ENCODE measurements around the gene DRGX. TPM values are rescaled to one million over a fixed set of nuclear protein-coding genes. Genes with fewer than 3 reads are reported as not detected.

The DRGX gene
- total RNA-seq, 1 experiment from 2014 or later = not detected

GRCh38 chr10:49320191-49320590, 75.7 kb downstream of the DRGX start:
- no peak for DNase-seq (ENCODE audit: low spot score)
- Histone ChIP-seq H3K4me3 (ENCODE audit: low read depth, low read length, poor library complexity, severe bottlenecking) (no peak overlapping the region), H3K36me3 (ENCODE audit: insufficient read depth, low read length, poor library complexity, severe bottlenecking) (no peaks in the 10 kb centered on the region), H3K27ac (ENCODE audit: low read depth, low read length, poor library complexity, severe bottlenecking) (no peak overlapping the region), H3K27me3 (replicated peaks; ENCODE audit: insufficient read depth, low read depth, low read length, poor library complexity) (peaks cover 29% of the 10 kb centered on the region), H3K4me1 (ENCODE audit: insufficient read depth, low read length, poor library complexity, severe bottlenecking) (no peaks in the 10 kb centered on the region), H3K9me3 (ENCODE audit: low read depth, low read length, poor library complexity, severe bottlenecking) (no peaks in the 10 kb centered on the region)
- BruUV-seq (replicated peaks) = no TSS peak
- ChIA-PET CTCF (no interaction called here), POLR2A (ENCODE audit: low non-redundant PET) (no interaction called here)
- intact Hi-C loops (cut with micrococcal nuclease; ENCODE audit: unreplicated experiment) = no loop called here
- TF ChIP-seq CTCF (conservative IDR thresholded peaks at IDR 0.05; ENCODE audit: low read depth, low read length) = no peak
- no peak for TF ChIP-seq EZH2 (IDR thresholded peaks at IDR 0.05; ENCODE audit: borderline replicate concordance, low read depth, low read length, poor library complexity, severe bottlenecking)

- no peaks in the 10 kb centered on the region for H3K4me1 ChIP-seq (ENCODE audit: insufficient read depth, low read length, poor library complexity, severe bottlenecking)
- ChIA-PET CTCF (no interaction called here), POLR2A (ENCODE audit: low non-redundant PET) (no interaction called here)
- BruUV-seq (replicated peaks) = no TSS peak
- H3K36me3 ChIP-seq (ENCODE audit: insufficient read depth, low read length, poor library complexity, severe bottlenecking) = no peaks in the 10 kb centered on the region
- no peak overlapping the region for H3K27ac ChIP-seq (ENCODE audit: low read depth, low read length, poor library complexity, severe bottlenecking)
- H3K9me3 ChIP-seq (ENCODE audit: low read depth, low read length, poor library complexity, severe bottlenecking) = no peaks in the 10 kb centered on the region
- intact Hi-C loops (cut with micrococcal nuclease; ENCODE audit: unreplicated experiment) = no loop called here
- peaks cover 22% of the 10 kb centered on the region for H3K27me3 ChIP-seq (replicated peaks; ENCODE audit: insufficient read depth, low read depth, low read length, poor library complexity)
- no peak overlapping the region for H3K4me3 ChIP-seq (ENCODE audit: low read depth, low read length, poor library complexity, severe bottlenecking)
- no peak for DNase-seq (ENCODE audit: low spot score)
- TF ChIP-seq EZH2 (IDR thresholded peaks at IDR 0.05; ENCODE audit: borderline replicate concordance, low read depth, low read length, poor library complexity, severe bottlenecking) = no peak
These were observed 76.7 kb downstream of the DRGX start for GRCh38 chr10:49319206-49319605.

- DNase-seq (ENCODE audit: low spot score) = no peak
- ChIA-PET POLR2A (ENCODE audit: low non-redundant PET) (no interaction called here), CTCF (no interaction called here)
- no peaks in the 10 kb centered on the region for H3K4me1 ChIP-seq (ENCODE audit: insufficient read depth, low read length, poor library complexity, severe bottlenecking)
- BruUV-seq (replicated peaks) = no TSS peak
- no peak overlapping the region for H3K27ac ChIP-seq (ENCODE audit: low read depth, low read length, poor library complexity, severe bottlenecking)
- intact Hi-C loops (cut with micrococcal nuclease; ENCODE audit: unreplicated experiment) = no loop called here
- no peaks in the 10 kb centered on the region for H3K9me3 ChIP-seq (ENCODE audit: low read depth, low read length, poor library complexity, severe bottlenecking)
- no peaks in the 10 kb centered on the region for H3K36me3 ChIP-seq (ENCODE audit: insufficient read depth, low read length, poor library complexity, severe bottlenecking)
- peaks cover 18% of the 10 kb centered on the region for H3K27me3 ChIP-seq (replicated peaks; ENCODE audit: insufficient read depth, low read depth, low read length, poor library complexity)
- TF ChIP-seq EZH2 (IDR thresholded peaks at IDR 0.05; ENCODE audit: borderline replicate concordance, low read depth, low read length, poor library complexity, severe bottlenecking) (no peak), CTCF (conservative IDR thresholded peaks at IDR 0.05; ENCODE audit: low read depth, low read length) (no peak)
- H3K4me3 ChIP-seq (ENCODE audit: low read depth, low read length, poor library complexity, severe bottlenecking) = no peak overlapping the region
These were observed 77.1 kb downstream of the DRGX start for GRCh38 chr10:49318755-49319154.

- no peak for DNase-seq (ENCODE audit: low spot score)
- intact Hi-C loops (cut with micrococcal nuclease; ENCODE audit: unreplicated experiment) = no loop called here
- no TSS peak for BruUV-seq (replicated peaks)
- Histone ChIP-seq H3K4me3 (ENCODE audit: low read depth, low read length, poor library complexity, severe bottlenecking) (no peak overlapping the region), H3K36me3 (ENCODE audit: insufficient read depth, low read length, poor library complexity, severe bottlenecking) (no peaks in the 10 kb centered on the region), H3K4me1 (ENCODE audit: insufficient read depth, low read length, poor library complexity, severe bottlenecking) (no peaks in the 10 kb centered on the region), H3K27me3 (replicated peaks; ENCODE audit: insufficient read depth, low read depth, low read length, poor library complexity) (peaks cover 13% of the 10 kb centered on the region), H3K27ac (ENCODE audit: low read depth, low read length, poor library complexity, severe bottlenecking) (no peak overlapping the region), H3K9me3 (ENCODE audit: low read depth, low read length, poor library complexity, severe bottlenecking) (no peaks in the 10 kb centered on the region)
- TF ChIP-seq CTCF (conservative IDR thresholded peaks at IDR 0.05; ENCODE audit: low read depth, low read length) (no peak), EZH2 (IDR thresholded peaks at IDR 0.05; ENCODE audit: borderline replicate concordance, low read depth, low read length, poor library complexity, severe bottlenecking) (no peak)
- ChIA-PET CTCF (no interaction called here), POLR2A (ENCODE audit: low non-redundant PET) (no interaction called here)
These were observed 77.9 kb downstream of the DRGX start for GRCh38 chr10:49318028-49318427.

Data from A673 (cell line).